Uterus (tissue), 4 donors: ENCODE results near the gene MED16. TPM values are rescaled to one million over a fixed set of nuclear protein-coding genes. Genes with fewer than 3 reads are reported as not detected.

Experiments used
- DNase-seq, 2 donors: peaks; one replicate each; pipeline ENCODE4 v3.0.0-alpha.2; 2019 to 2020
- H3K27ac ChIP-seq, 2 donors: fragments of 200-600 bp; sonication (generic); 1 replicate in 1 of 2; 2 replicates in 1 of 2; pipeline ENCODE4 v1.5.1; 2016 to 2018
- H3K27me3 ChIP-seq, 2 donors: fragments of 200-600 bp; sonication (generic); one replicate each; pipeline ENCODE4 v1.5.1; 2018 to 2019; ENCODE audit warnings: control low read depth in 1 of 2
- H3K36me3 ChIP-seq, 2 donors: fragments of 200-600 bp; sonication (generic); one replicate each; pipeline ENCODE4 v1.5.1; 2019; ENCODE audit warnings: control low read depth in 1 of 2
- H3K4me1 ChIP-seq, 2 donors: fragments of 200-600 bp; sonication (generic); one replicate each; pipeline ENCODE4 v1.5.1; 2018 to 2019; ENCODE audit warnings: control low read depth in 1 of 2
- H3K4me3 ChIP-seq, 2 donors: fragments of 200-600 bp; sonication (generic); 1 replicate in 1 of 2; 2 replicates in 1 of 2; pipeline ENCODE4 v1.5.1; 2018 to 2019; ENCODE audit warnings: mild to moderate bottlenecking in 1 of 2
- H3K9me3 ChIP-seq, 2 donors: fragments of 200-600 bp; sonication (generic); one replicate each; pipeline ENCODE4 v1.5.1; 2019; ENCODE audit warnings: control low read depth in 1 of 2
- CTCF ChIP-seq, 4 experiments: fragments of 200-600 bp in 2 of 4; fragments of 450-650 bp in 2 of 4; sonication (generic) in 2 of 4; IDR thresholded peaks; one replicate each; pipeline ENCODE4 v1.5.1; 2016 to 2019; ENCODE audit warnings: antibody characterized with exemption in 4 of 4, mild to moderate bottlenecking in 2 of 4, moderate library complexity in 1 of 4
- POLR2A ChIP-seq, 2 donors: fragments of 450-650 bp; IDR thresholded peaks; one replicate each; pipeline ENCODE4 v1.6.1; 2016; ENCODE audit warnings: antibody characterized with exemption in 2 of 2, mild to moderate bottlenecking in 1 of 2, moderate library complexity in 1 of 2
- intact Hi-C: fragments of 100-400 bp; cut with DNase I; formaldehyde crosslinking; loops from one replicate; pipeline ENCODE4 v1.15.1; 2023; ENCODE audit warnings: low total_unique reads
- total RNA-seq, 4 donors: library from RNA; depleted of rRNA in 3 of 4; stranded (reverse); fragments of >200 nt in 3 of 4; gene quantifications; one replicate each; pipeline versions ENCODE4 v1.1.0 to v1.2.4, GENCODE V29; 2014 to 2023
- donor health status: DM: yes; HTN: yes; CAD: no.

MED16 gene
- total RNA-seq, 4 donors from 2014 or later, result 12.0 to 69.1 (median 43.1) TPM

DNA sequence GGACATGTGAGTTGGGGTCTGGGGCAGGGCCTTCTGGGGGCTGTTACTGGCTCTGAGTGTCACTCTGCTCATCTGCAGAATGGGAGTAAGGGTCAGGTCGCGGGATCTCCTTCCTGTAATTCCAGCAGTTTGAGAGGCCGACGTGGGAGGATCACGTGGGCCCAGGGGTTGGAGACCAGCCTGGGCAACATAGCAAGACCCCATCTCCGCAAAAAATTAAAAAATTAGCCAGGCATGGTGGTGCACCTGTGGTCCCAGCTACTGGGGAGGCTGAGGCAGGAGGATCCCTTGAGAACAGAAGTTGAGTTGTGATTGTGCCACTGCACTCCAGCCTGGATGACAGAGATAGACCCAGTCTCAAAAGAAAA is 36.9 kb upstream of the MED16 start:
- no peak overlapping the region for H3K4me3 ChIP-seq
- DNase-seq, result no peak
- no peak for TF ChIP-seq POLR2A (IDR thresholded peaks at IDR 0.05)
- no peak for TF ChIP-seq CTCF (IDR thresholded peaks at IDR 0.05)
- H3K36me3 ChIP-seq, result no peaks in the 10 kb centered on the region
- no peak overlapping the region for H3K27ac ChIP-seq
- H3K9me3 ChIP-seq, result no peaks in the 10 kb centered on the region
- H3K4me1 ChIP-seq, result peaks cover 0 to 27% of the 10 kb centered on the region in 2 donors
- intact Hi-C loops, result loop anchor here (10.0 kb wide), 2 partner anchors 165 to 175 kb away; partner anchors contain the start of gene GPX4
- no peaks in the 10 kb centered on the region for H3K27me3 ChIP-seq

DNA sequence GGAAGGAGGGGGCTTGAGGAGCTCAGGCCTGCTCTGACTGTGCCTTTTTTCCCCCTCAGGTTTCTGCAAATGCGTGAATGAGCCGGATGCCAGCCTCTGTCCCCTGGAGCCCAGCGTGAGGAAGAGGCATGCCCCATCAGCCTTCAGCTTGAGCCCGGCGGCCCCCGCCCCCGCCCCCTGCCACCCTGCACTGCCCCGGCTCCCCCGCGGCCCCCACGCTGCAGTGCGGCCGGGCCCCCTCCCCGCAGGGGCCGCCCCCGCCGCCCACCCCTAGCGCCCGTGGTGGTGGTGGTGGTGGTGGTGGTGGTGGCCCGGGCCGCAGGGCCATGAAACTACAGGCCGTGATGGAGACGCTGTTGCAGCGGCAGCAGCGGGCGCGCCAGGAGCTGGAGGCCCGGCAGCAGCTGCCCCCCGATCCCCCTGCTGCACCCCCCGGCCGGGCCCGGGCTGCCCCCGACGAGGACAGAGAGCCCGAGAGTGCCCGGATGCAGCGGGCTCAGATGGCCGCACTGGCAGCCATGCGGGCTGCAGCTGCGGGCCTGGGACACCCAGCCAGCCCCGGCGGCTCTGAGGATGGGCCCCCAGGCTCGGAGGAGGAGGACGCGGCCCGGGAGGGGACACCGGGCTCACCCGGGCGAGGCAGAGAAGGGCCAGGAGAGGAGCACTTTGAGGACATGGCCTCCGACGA is 36.4 kb upstream of the MED16 start:
- intact Hi-C loops, result loop anchor here (10.0 kb wide), 2 partner anchors 165 to 175 kb away; partner anchors contain the start of gene GPX4
- Histone ChIP-seq H3K4me3 (no peak overlapping the region), H3K27me3 (no peaks in the 10 kb centered on the region), H3K4me1 (peaks cover 0 to 26% of the 10 kb centered on the region in 2 donors), H3K36me3 (no peaks in the 10 kb centered on the region), H3K27ac (no peak overlapping the region), H3K9me3 (no peaks in the 10 kb centered on the region)
- TF ChIP-seq POLR2A (IDR thresholded peaks at IDR 0.05) (no peak), CTCF (IDR thresholded peaks at IDR 0.05) (no peak)
- peak in 1 of 2 donors; percentile 13 for DNase-seq

DNA sequence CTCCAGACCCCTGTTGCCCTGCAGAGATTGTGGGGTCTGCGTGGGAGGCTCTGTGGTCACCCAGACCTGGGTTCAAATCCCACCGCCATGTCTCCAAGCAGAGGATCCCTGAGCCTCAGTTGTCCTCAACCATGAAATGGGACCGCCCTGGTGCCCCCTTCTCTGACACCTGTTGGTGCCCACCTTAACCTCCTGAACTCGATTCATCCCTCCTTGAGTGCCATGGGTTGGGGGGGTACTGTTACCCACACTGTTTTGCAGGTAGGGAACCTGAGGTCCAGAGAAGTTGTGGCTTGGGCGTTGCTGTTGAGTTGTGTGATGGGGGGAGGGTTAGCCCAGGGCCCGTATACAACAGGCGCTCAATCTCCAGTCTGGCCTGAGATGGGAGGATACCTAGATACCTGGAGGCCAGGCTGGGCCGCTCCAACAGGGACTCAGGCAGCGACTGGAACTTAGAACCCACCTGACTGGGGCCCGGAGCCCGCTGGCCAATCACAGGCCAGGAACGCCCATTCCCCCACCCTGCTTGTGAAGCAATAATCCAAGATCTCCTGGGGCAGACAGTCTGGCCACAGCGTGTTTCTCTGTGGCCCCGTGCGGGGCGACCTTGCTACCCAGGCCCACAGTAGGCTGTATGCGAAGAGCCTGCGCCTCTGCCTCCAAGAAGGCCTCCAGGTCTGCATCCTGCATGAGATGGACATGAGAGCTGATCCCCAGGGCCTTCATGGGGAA is 35.6 kb upstream of the MED16 start:
- peak in 1 of 2 donors; percentile 22 for DNase-seq
- Histone ChIP-seq H3K27ac (no peak overlapping the region), H3K4me1 (peaks cover 0 to 19% of the 10 kb centered on the region in 2 donors), H3K27me3 (no peaks in the 10 kb centered on the region), H3K9me3 (no peaks in the 10 kb centered on the region), H3K36me3 (no peaks in the 10 kb centered on the region), H3K4me3 (no peak overlapping the region)
- intact Hi-C loops, result loop anchor here (10.0 kb wide), 2 partner anchors 164 to 176 kb away; partner anchors contain the start of gene GPX4
- no peak for TF ChIP-seq CTCF (IDR thresholded peaks at IDR 0.05)
- no peak for TF ChIP-seq POLR2A (IDR thresholded peaks at IDR 0.05)

- H3K4me1 ChIP-seq, result peaks cover 0 to 11% of the 10 kb centered on the region in 2 donors
These were observed 34.9 kb upstream of the MED16 start for GRCh38 chr19:927780-928401.

More at GRCh38 chr19:927780-928401, 34.9 kb upstream of the MED16 start:
- Histone ChIP-seq H3K27ac (peak overlapping the region; percentile 79 to 80), H3K4me3 (no peak overlapping the region), H3K9me3 (no peaks in the 10 kb centered on the region), H3K36me3 (no peaks in the 10 kb centered on the region), H3K27me3 (no peaks in the 10 kb centered on the region)
- intact Hi-C loops, result loop anchor here (10.0 kb wide), 2 partner anchors 163 to 177 kb away; partner anchors contain the start of gene GPX4
- TF ChIP-seq CTCF (IDR thresholded peaks at IDR 0.05), result no peak
- TF ChIP-seq POLR2A (IDR thresholded peaks at IDR 0.05), result no peak
- peak in 1 of 2 donors; percentile 15 for DNase-seq
